PC-3 (cell line): ENCODE data around the gene U2AF1L4. TPM values are rescaled to one million over a fixed set of nuclear protein-coding genes. Genes with fewer than 3 reads are reported as not detected.
A peak's percentile ranks its signal among the peaks of the same experiment; 100 is the strongest.

Experiments used
- ATAC-seq: fragments of 200-7000 bp; cut with Tn5 transposase; 2 replicates; pipeline ENCODE4 v1.9.1; 2020; ENCODE audit warnings: mild to moderate bottlenecking, moderate library complexity
- BruUV-seq: library from RNA; stranded (reverse); fragments of 400-500 nt; replicated peaks from 2 replicates; lab custom pipeline; 2021; lab: Mats Ljungman, UMichigan
- CTCF ChIA-PET: fragments of 300-600 bp; sonication (Branson Sonifier 250); formaldehyde crosslinking; loops from one replicate; lab custom pipeline; 2022; ENCODE audit warnings: antibody characterized with exemption; lab: Charles Lee
- POLR2A ChIA-PET: fragments of 300-600 bp; sonication (Branson Sonifier 250); formaldehyde crosslinking; loops from one replicate; lab custom pipeline; 2022; ENCODE audit warnings: antibody characterized with exemption; ENCODE audit not compliant: unreplicated experiment; lab: Charles Lee
- DNase-seq: peaks from one replicate; pipeline ENCODE4 v3.0.0-alpha.2; 2015
- H2AFZ ChIP-seq: fragments of 300-600 bp; sonication (generic); 2 replicates; pipeline ENCODE4 v1.6.0; 2016; ENCODE audit warnings: antibody characterized with exemption, low read length
- H3F3A ChIP-seq: fragments of 300-600 bp; sonication (generic); one replicate; pipeline ENCODE4 v1.6.0; 2017; ENCODE audit warnings: antibody characterized with exemption, low read length, control low read depth, mild to moderate bottlenecking; ENCODE audit not compliant: unreplicated experiment
- H3K27ac ChIP-seq: fragments of 300-600 bp; sonication (generic); 2 replicates; pipeline ENCODE4 v1.5.1; 2016; ENCODE audit warnings: mild to moderate bottlenecking, low read length
- H3K27me3 ChIP-seq: fragments of 300-600 bp; sonication (generic); 2 replicates; pipeline ENCODE4 v1.6.1; 2016; ENCODE audit warnings: low read length, mixed read lengths
- H3K36me3 ChIP-seq: fragments of 300-600 bp; sonication (generic); 2 replicates; pipeline ENCODE4 v1.6.1; 2016; ENCODE audit warnings: low read depth, mixed run types, low read length, mixed read lengths
- H3K4me1 ChIP-seq: fragments of 300-600 bp; sonication (generic); 2 replicates; pipeline ENCODE4 v1.5.1; 2016; ENCODE audit warnings: low read length; ENCODE audit not compliant: insufficient read depth
- H3K4me2 ChIP-seq: fragments of 300-600 bp; sonication (generic); 2 replicates; pipeline ENCODE4 v1.6.0; 2016; ENCODE audit warnings: low read length
- H3K4me3 ChIP-seq: fragments of 300-600 bp; sonication (generic); 2 replicates; pipeline ENCODE4 v1.5.1; 2016; ENCODE audit warnings: mild to moderate bottlenecking, low read length, mixed read lengths
- H3K79me2 ChIP-seq: fragments of 300-600 bp; sonication (generic); 2 replicates; pipeline ENCODE4 v1.6.1; 2017; ENCODE audit warnings: low read length, mixed read lengths
- H3K9ac ChIP-seq: fragments of 300-600 bp; sonication (generic); 2 replicates; pipeline ENCODE4 v1.6.0; 2016; ENCODE audit warnings: mild to moderate bottlenecking, low read length
- H3K9me2 ChIP-seq: fragments of 300-600 bp; sonication (generic); replicated peaks from 2 replicates; pipeline ENCODE4 v1.6.1; 2016; ENCODE audit warnings: mixed run types, low read length, mixed read lengths
- H3K9me3 ChIP-seq: fragments of 300-600 bp; sonication (generic); 2 replicates; pipeline ENCODE4 v1.6.1; 2016; ENCODE audit warnings: low read length, mixed read lengths
- H4K20me1 ChIP-seq: fragments of 300-600 bp; sonication (generic); 2 replicates; pipeline ENCODE4 v1.6.1; 2016; ENCODE audit warnings: low read length, mixed read lengths
- CTCF ChIP-seq: fragments of 300-600 bp; sonication (generic); conservative IDR thresholded peaks from 2 replicates; pipeline ENCODE4 v1.5.1; 2017; ENCODE audit warnings: antibody characterized with exemption, low read depth, mild to moderate bottlenecking, low read length
- EZH2 ChIP-seq: fragments of 300-600 bp; sonication (generic); IDR thresholded peaks from one replicate; pipeline ENCODE4 v1.6.1; 2017; ENCODE audit warnings: antibody characterized with exemption, mild to moderate bottlenecking, low read length; ENCODE audit not compliant: unreplicated experiment
- EZH2phosphoT487 ChIP-seq: fragments of 300-600 bp; sonication (generic); IDR thresholded peaks from 2 replicates; pipeline ENCODE4 v1.6.1; 2018; ENCODE audit warnings: mild to moderate bottlenecking, antibody characterized with exemption, low read length, borderline replicate concordance
- intact Hi-C: fragments of 100-400 bp; cut with micrococcal nuclease; formaldehyde crosslinking; loops from 2 replicates; pipeline ENCODE4 v1.9.0; 2023
- total RNA-seq: library from RNA; depleted of rRNA; stranded (reverse); fragments of >200 nt; gene quantifications from 2 replicates; pipeline ENCODE4 v1.2.3, GENCODE V29; 2014

The U2AF1L4 gene
- total RNA-seq, 1 experiment from 2014 or later, result 7.8 TPM

DNA sequence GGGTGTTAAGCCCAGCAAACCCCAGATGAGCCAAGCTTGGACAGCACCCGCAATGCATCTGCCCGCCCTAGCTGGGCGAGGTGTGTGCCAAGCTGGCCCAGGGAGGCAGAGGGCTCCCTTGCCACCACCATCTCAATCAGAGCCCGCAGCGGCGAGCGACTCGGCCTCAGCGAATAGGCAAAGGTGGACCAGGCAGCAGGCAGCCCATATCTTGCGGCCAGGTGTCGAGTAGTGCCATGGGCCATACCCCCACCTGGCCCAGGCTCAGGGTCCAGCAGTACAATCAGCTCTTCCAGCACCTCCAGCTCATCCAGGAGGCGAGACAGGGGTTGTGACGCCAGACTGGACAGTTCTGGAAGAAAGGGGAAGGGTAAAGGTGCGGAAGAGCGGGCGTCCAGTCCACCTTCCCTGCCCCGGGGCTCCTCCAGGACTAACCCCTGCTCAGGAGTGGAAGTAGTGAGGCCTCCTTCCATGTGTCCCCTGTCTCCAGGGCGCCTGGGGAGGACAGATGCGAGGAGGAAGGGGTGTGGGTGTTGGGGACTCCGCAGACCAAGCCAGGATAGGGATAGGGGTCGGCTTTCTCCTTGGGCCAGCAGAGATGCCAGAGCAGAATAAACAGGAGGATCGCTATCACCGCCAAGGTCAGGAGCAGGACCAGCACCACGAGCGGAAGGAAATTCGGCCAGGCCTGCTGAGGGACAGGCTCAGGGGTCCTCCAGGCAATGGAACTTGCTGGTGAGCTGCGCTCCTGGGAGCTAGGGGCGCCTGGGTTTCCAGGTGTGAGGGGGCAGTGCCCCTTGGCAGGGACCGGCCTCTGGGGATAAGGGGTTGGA lies 5.7 kb downstream of the U2AF1L4 start:
- H3K27ac ChIP-seq, result no peak overlapping the region
- no peaks in the 10 kb centered on the region for H3K79me2 ChIP-seq
- no peaks in the 10 kb centered on the region for H3K9me3 ChIP-seq
- TF ChIP-seq EZH2phosphoT487, result no peak
- TF ChIP-seq EZH2, result no peak
- no peak for TF ChIP-seq CTCF
- H3K4me1 ChIP-seq, result peaks cover 7% of the 10 kb centered on the region
- ATAC-seq (no peak), DNase-seq (no peak)
- H3K4me2 ChIP-seq, result peak overlapping the region; percentile 94
- peak overlapping the region; percentile 70; the same call in 1 of the 2 replicates for H3K4me3 ChIP-seq
- no TSS peak for BruUV-seq
- H3K9me2 ChIP-seq, result no peaks in the 10 kb centered on the region
- CTCF ChIA-PET, result no interaction called here
- POLR2A ChIA-PET, result no interaction called here
- peak overlapping the region; percentile 32; the same call in 1 of the 2 replicates for H3K9ac ChIP-seq
- no peaks in the 10 kb centered on the region for H4K20me1 ChIP-seq
- H3K36me3 ChIP-seq, result no peaks in the 10 kb centered on the region; the same call in 1 of the 2 replicates
- H3F3A ChIP-seq, result no peaks in the 10 kb centered on the region
- no peak overlapping the region for H2AFZ ChIP-seq
- no peaks in the 10 kb centered on the region for H3K27me3 ChIP-seq
- intact Hi-C loops, result loop anchor here (2.0 kb wide), 1 partner anchor 35 kb away; the partner anchor contains the start of gene ARHGAP33

- intact Hi-C loops, result no loop called here
Measured at GRCh38 chr19:35738887-35739229, 6.4 kb downstream of the U2AF1L4 start.

More at GRCh38 chr19:35738887-35739229, 6.4 kb downstream of the U2AF1L4 start:
- POLR2A ChIA-PET, result no interaction called here
- 0 out of 2 replicates have a peak, but pooled peaks cover 4% of the 10 kb centered on the region for H3K4me1 ChIP-seq
- H3F3A ChIP-seq, result no peaks in the 10 kb centered on the region
- no peaks in the 10 kb centered on the region; the same call in 1 of the 2 replicates for H3K36me3 ChIP-seq
- no TSS peak for BruUV-seq
- CTCF ChIA-PET, result no interaction called here
- no peaks in the 10 kb centered on the region for H3K27me3 ChIP-seq
- no peaks in the 10 kb centered on the region for H3K9me3 ChIP-seq
- no peak overlapping the region for H3K4me2 ChIP-seq
- no peak overlapping the region for H3K4me3 ChIP-seq
- no peak for ATAC-seq
- no peaks in the 10 kb centered on the region for H4K20me1 ChIP-seq
- no peaks in the 10 kb centered on the region for H3K9me2 ChIP-seq
- no peak overlapping the region for H2AFZ ChIP-seq
- no peak for DNase-seq
- no peak for TF ChIP-seq EZH2phosphoT487
- TF ChIP-seq EZH2, result no peak
- TF ChIP-seq CTCF, result no peak
- H3K9ac ChIP-seq, result no peak overlapping the region
- H3K27ac ChIP-seq, result no peak overlapping the region
- H3K79me2 ChIP-seq, result no peaks in the 10 kb centered on the region
